ENCODE data around the gene CCDC169.
"Not testable (repeated sequence)": the region's sequence is repeated elsewhere in the genome, so short reads cannot be mapped to it uniquely, and the experiment has no call there.

CCDC169 gene

GRCh38 chr13:36337938-36338641 is 40.5 kb upstream of the CCDC169 start:
- peaks cover 0 to 4% of the 10 kb centered on the region in 2 donors for H3K4me1 ChIP-seq (ENCODE audit: control insufficient read depth in 1 of 2, insufficient read depth in 2 of 2, low read length in 2 of 2)
- H3K9me3 ChIP-seq (ENCODE audit: control insufficient read depth in 1 of 2, low read length in 2 of 2) = no peaks in the 10 kb centered on the region
- H3K9ac ChIP-seq (ENCODE audit: low read depth in 1 of 2, low read length in 2 of 2) = no peak overlapping the region
- no peak overlapping the region for H3K27ac ChIP-seq (ENCODE audit: low read depth, low read length)
- no peaks in the 10 kb centered on the region for H3K36me3 ChIP-seq (ENCODE audit: control insufficient read depth in 1 of 2, insufficient read depth in 2 of 2, low read length in 2 of 2)
- no peak overlapping the region for H3K4me3 ChIP-seq (ENCODE audit: low read depth in 1 of 2, low read length in 2 of 2)
- H3K27me3 ChIP-seq (ENCODE audit: control insufficient read depth in 1 of 2, insufficient read depth in 2 of 2, low read length in 2 of 2) = no peaks in the 10 kb centered on the region

GRCh38 chr13:36332986-36333385 is 35.4 kb upstream of the CCDC169 start:
- Histone ChIP-seq H3K27me3 (ENCODE audit: control insufficient read depth in 1 of 2, insufficient read depth in 2 of 2, low read length in 2 of 2) (no peaks in the 10 kb centered on the region), H3K27ac (ENCODE audit: low read depth, low read length) (no peak overlapping the region), H3K36me3 (ENCODE audit: control insufficient read depth in 1 of 2, insufficient read depth in 2 of 2, low read length in 2 of 2) (peaks cover 0 to 16% of the 10 kb centered on the region in 2 donors), H3K4me3 (ENCODE audit: low read depth in 1 of 2, low read length in 2 of 2) (no peak overlapping the region), H3K9me3 (ENCODE audit: control insufficient read depth in 1 of 2, low read length in 2 of 2) (no peaks in the 10 kb centered on the region), H3K9ac (ENCODE audit: low read depth in 1 of 2, low read length in 2 of 2) (no peak overlapping the region), H3K4me1 (ENCODE audit: control insufficient read depth in 1 of 2, insufficient read depth in 2 of 2, low read length in 2 of 2) (no peaks in the 10 kb centered on the region)

GRCh38 chr13:36332255-36332654 is 34.6 kb upstream of the CCDC169 start:
- not testable (repeated sequence) for H3K4me1 ChIP-seq (ENCODE audit: control insufficient read depth in 1 of 2, insufficient read depth in 2 of 2, low read length in 2 of 2); H3K27me3 ChIP-seq (ENCODE audit: control insufficient read depth in 1 of 2, insufficient read depth in 2 of 2, low read length in 2 of 2); H3K27ac ChIP-seq (ENCODE audit: low read depth, low read length); H3K9ac ChIP-seq (ENCODE audit: low read depth in 1 of 2, low read length in 2 of 2); H3K4me3 ChIP-seq (ENCODE audit: low read depth in 1 of 2, low read length in 2 of 2); H3K9me3 ChIP-seq (ENCODE audit: control insufficient read depth in 1 of 2, low read length in 2 of 2)
- H3K36me3 ChIP-seq (ENCODE audit: control insufficient read depth in 1 of 2, insufficient read depth in 2 of 2, low read length in 2 of 2) = peaks cover 0 to 16% of the 10 kb centered on the region in 2 donors

GRCh38 chr13:36331280-36331679 is 33.7 kb upstream of the CCDC169 start:
- Histone ChIP-seq H3K4me1 (ENCODE audit: control insufficient read depth in 1 of 2, insufficient read depth in 2 of 2, low read length in 2 of 2) (no peaks in the 10 kb centered on the region), H3K9ac (ENCODE audit: low read depth in 1 of 2, low read length in 2 of 2) (no peak overlapping the region), H3K9me3 (ENCODE audit: control insufficient read depth in 1 of 2, low read length in 2 of 2) (no peaks in the 10 kb centered on the region), H3K27ac (ENCODE audit: low read depth, low read length) (no peak overlapping the region), H3K27me3 (ENCODE audit: control insufficient read depth in 1 of 2, insufficient read depth in 2 of 2, low read length in 2 of 2) (no peaks in the 10 kb centered on the region), H3K4me3 (ENCODE audit: low read depth in 1 of 2, low read length in 2 of 2) (no peak overlapping the region), H3K36me3 (ENCODE audit: control insufficient read depth in 1 of 2, insufficient read depth in 2 of 2, low read length in 2 of 2) (peaks cover 0 to 16% of the 10 kb centered on the region in 2 donors)

GRCh38 chr13:36329361-36329760 is 31.7 kb upstream of the CCDC169 start:
- Histone ChIP-seq H3K36me3 (ENCODE audit: control insufficient read depth in 1 of 2, insufficient read depth in 2 of 2, low read length in 2 of 2) (peaks cover 10 to 28% of the 10 kb centered on the region in 2 donors), H3K9me3 (ENCODE audit: control insufficient read depth in 1 of 2, low read length in 2 of 2) (no peaks in the 10 kb centered on the region), H3K4me1 (ENCODE audit: control insufficient read depth in 1 of 2, insufficient read depth in 2 of 2, low read length in 2 of 2) (no peaks in the 10 kb centered on the region), H3K4me3 (ENCODE audit: low read depth in 1 of 2, low read length in 2 of 2) (no peak overlapping the region), H3K9ac (ENCODE audit: low read depth in 1 of 2, low read length in 2 of 2) (no peak overlapping the region), H3K27ac (ENCODE audit: low read depth, low read length) (no peak overlapping the region), H3K27me3 (ENCODE audit: control insufficient read depth in 1 of 2, insufficient read depth in 2 of 2, low read length in 2 of 2) (no peaks in the 10 kb centered on the region)

- Histone ChIP-seq H3K4me3 (ENCODE audit: low read depth in 1 of 2, low read length in 2 of 2) (no peak overlapping the region), H3K36me3 (ENCODE audit: control insufficient read depth in 1 of 2, insufficient read depth in 2 of 2, low read length in 2 of 2) (peaks cover 13 to 33% of the 10 kb centered on the region in 2 donors), H3K9me3 (ENCODE audit: control insufficient read depth in 1 of 2, low read length in 2 of 2) (no peaks in the 10 kb centered on the region), H3K9ac (ENCODE audit: low read depth in 1 of 2, low read length in 2 of 2) (no peak overlapping the region), H3K27me3 (ENCODE audit: control insufficient read depth in 1 of 2, insufficient read depth in 2 of 2, low read length in 2 of 2) (no peaks in the 10 kb centered on the region), H3K4me1 (ENCODE audit: control insufficient read depth in 1 of 2, insufficient read depth in 2 of 2, low read length in 2 of 2) (no peaks in the 10 kb centered on the region), H3K27ac (ENCODE audit: low read depth, low read length) (no peak overlapping the region)
Measured at GRCh38 chr13:36328821-36329220, 31.2 kb upstream of the CCDC169 start.

GRCh38 chr13:36325912-36326311 is 28.3 kb upstream of the CCDC169 start:
- no peak overlapping the region for H3K27ac ChIP-seq (ENCODE audit: low read depth, low read length)
- no peak overlapping the region for H3K9ac ChIP-seq (ENCODE audit: low read depth in 1 of 2, low read length in 2 of 2)
- H3K36me3 ChIP-seq (ENCODE audit: control insufficient read depth in 1 of 2, insufficient read depth in 2 of 2, low read length in 2 of 2) = peaks cover 13 to 38% of the 10 kb centered on the region in 2 donors

GRCh38 chr13:36324881-36325280 is 27.3 kb upstream of the CCDC169 start:
- H3K9me3 ChIP-seq (ENCODE audit: control insufficient read depth in 1 of 2, low read length in 2 of 2); H3K27ac ChIP-seq (ENCODE audit: low read depth, low read length); H3K4me1 ChIP-seq (ENCODE audit: control insufficient read depth in 1 of 2, insufficient read depth in 2 of 2, low read length in 2 of 2); H3K27me3 ChIP-seq (ENCODE audit: control insufficient read depth in 1 of 2, insufficient read depth in 2 of 2, low read length in 2 of 2); H3K9ac ChIP-seq (ENCODE audit: low read depth in 1 of 2, low read length in 2 of 2); H3K4me3 ChIP-seq (ENCODE audit: low read depth in 1 of 2, low read length in 2 of 2): not testable (repeated sequence)
- peaks cover 13 to 34% of the 10 kb centered on the region in 2 donors for H3K36me3 ChIP-seq (ENCODE audit: control insufficient read depth in 1 of 2, insufficient read depth in 2 of 2, low read length in 2 of 2)

More at GRCh38 chr13:36325912-36326311, 28.3 kb upstream of the CCDC169 start:
- H3K4me3 ChIP-seq (ENCODE audit: low read depth in 1 of 2, low read length in 2 of 2) = no peak overlapping the region
- no peaks in the 10 kb centered on the region for H3K9me3 ChIP-seq (ENCODE audit: control insufficient read depth in 1 of 2, low read length in 2 of 2)
- H3K27me3 ChIP-seq (ENCODE audit: control insufficient read depth in 1 of 2, insufficient read depth in 2 of 2, low read length in 2 of 2) = no peaks in the 10 kb centered on the region
- no peaks in the 10 kb centered on the region for H3K4me1 ChIP-seq (ENCODE audit: control insufficient read depth in 1 of 2, insufficient read depth in 2 of 2, low read length in 2 of 2)

- Histone ChIP-seq H3K36me3 (ENCODE audit: control insufficient read depth in 1 of 2, insufficient read depth in 2 of 2, low read length in 2 of 2) (peaks cover 13 to 30% of the 10 kb centered on the region in 2 donors), H3K4me1 (ENCODE audit: control insufficient read depth in 1 of 2, insufficient read depth in 2 of 2, low read length in 2 of 2) (no peaks in the 10 kb centered on the region), H3K9me3 (ENCODE audit: control insufficient read depth in 1 of 2, low read length in 2 of 2) (no peaks in the 10 kb centered on the region), H3K4me3 (ENCODE audit: low read depth in 1 of 2, low read length in 2 of 2) (no peak overlapping the region), H3K9ac (ENCODE audit: low read depth in 1 of 2, low read length in 2 of 2) (no peak overlapping the region), H3K27me3 (ENCODE audit: control insufficient read depth in 1 of 2, insufficient read depth in 2 of 2, low read length in 2 of 2) (no peaks in the 10 kb centered on the region), H3K27ac (ENCODE audit: low read depth, low read length) (no peak overlapping the region)
Measured at GRCh38 chr13:36323951-36324566, 26.4 kb upstream of the CCDC169 start.

GRCh38 chr13:36323408-36323807 is 25.8 kb upstream of the CCDC169 start:
- no peak overlapping the region for H3K9ac ChIP-seq (ENCODE audit: low read depth in 1 of 2, low read length in 2 of 2)
- no peaks in the 10 kb centered on the region for H3K4me1 ChIP-seq (ENCODE audit: control insufficient read depth in 1 of 2, insufficient read depth in 2 of 2, low read length in 2 of 2)
- H3K27ac ChIP-seq (ENCODE audit: low read depth, low read length) = no peak overlapping the region
- H3K27me3 ChIP-seq (ENCODE audit: control insufficient read depth in 1 of 2, insufficient read depth in 2 of 2, low read length in 2 of 2) = no peaks in the 10 kb centered on the region
- H3K4me3 ChIP-seq (ENCODE audit: low read depth in 1 of 2, low read length in 2 of 2) = no peak overlapping the region
- H3K9me3 ChIP-seq (ENCODE audit: control insufficient read depth in 1 of 2, low read length in 2 of 2) = no peaks in the 10 kb centered on the region
- H3K36me3 ChIP-seq (ENCODE audit: control insufficient read depth in 1 of 2, insufficient read depth in 2 of 2, low read length in 2 of 2) = peaks cover 13 to 25% of the 10 kb centered on the region in 2 donors

Data from duodenal mucosa (tissue), 2 donors.